A673 (cell line): ENCODE data around the gene CCDC102B.

ENCODE experiments used
- CTCF ChIP-seq: fragments of 300-800, 200-600 bp; sonication (generic); conservative IDR thresholded peaks from 2 replicates; pipeline ENCODE4 v1.5.1; 2017; ENCODE audit warnings: low read depth, mild to moderate bottlenecking, antibody characterized with exemption, low read length, moderate library complexity, mixed read lengths
- EZH2 ChIP-seq: fragments of 200-600 bp; sonication (generic); IDR thresholded peaks from 2 replicates; pipeline ENCODE4 v1.6.1; 2017; ENCODE audit warnings: borderline replicate concordance, low read depth, mild to moderate bottlenecking, mixed read lengths, antibody characterized with exemption, low read length; ENCODE audit not compliant: poor library complexity, severe bottlenecking

- no peak for TF ChIP-seq CTCF
- no peak for TF ChIP-seq EZH2
Observed at GRCh38 chr18:68818584-68818983, 20.7 kb downstream of the CCDC102B start.
